Measurements from ENCODE around the gene SIAH3.

The SIAH3 gene

DNA sequence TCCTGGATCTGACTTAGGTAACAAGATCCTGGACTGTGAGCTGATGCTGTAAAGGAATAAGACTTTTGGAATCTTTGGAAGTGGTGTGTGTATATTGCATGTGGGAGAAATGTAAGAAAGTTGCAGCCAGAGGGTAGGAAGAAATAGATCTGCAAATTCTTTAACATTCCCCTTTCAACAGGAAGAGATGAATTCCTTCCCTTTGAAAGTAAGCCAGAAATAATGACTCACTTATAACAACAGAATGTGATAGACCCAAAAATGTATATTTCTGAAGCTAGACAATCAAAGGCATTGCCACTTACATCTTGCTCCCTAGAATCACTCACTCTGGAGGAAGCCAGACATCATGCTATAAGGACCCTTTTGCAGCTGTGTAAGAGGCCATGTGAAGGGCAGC is 9.8 kb upstream of the SIAH3 start:
- no peak for DNase-seq

DNA sequence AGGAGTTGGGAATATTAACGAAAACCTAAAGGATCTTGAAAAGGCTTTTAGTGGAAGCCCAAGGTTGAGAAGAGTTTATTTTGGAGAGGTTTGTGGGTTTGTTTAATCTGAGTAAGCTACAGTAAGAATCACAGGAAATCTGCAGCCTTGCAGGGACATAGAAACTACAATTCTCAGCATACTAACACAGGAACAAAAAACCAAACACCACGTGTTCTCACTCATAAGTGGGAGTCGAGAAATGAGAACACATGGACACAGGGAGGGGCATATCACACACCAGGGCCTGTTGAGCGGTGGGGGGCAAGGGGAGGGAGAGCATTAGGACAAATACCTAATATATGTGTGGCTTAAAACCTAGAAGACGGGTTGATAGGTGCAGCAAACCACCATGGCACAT is 8.7 kb upstream of the SIAH3 start:
- no peak for DNase-seq

GRCh38 chr13:45859705-45860104 is 8.2 kb upstream of the SIAH3 start:
- no peak for DNase-seq

DNA sequence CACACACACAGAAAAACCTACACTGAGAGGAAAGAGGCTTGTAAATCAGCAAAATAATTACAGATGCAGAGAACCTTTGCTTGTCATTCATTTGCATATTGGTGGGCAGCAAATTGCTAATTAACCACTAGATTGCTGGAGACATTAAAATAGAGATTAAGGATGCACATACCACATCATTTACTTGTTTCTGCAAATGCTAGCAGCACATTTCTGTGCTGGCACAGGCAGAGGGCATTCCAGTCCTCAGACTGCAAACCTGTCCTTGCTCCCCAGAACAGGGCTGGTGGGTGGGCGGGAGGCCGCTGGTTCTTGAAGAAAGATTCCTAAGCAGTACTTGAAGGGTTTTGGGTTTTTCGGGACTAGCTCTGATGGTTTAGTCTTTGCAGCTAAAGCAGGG is 941 bp upstream of the SIAH3 start:
- DNase-seq, result no peak

DNA sequence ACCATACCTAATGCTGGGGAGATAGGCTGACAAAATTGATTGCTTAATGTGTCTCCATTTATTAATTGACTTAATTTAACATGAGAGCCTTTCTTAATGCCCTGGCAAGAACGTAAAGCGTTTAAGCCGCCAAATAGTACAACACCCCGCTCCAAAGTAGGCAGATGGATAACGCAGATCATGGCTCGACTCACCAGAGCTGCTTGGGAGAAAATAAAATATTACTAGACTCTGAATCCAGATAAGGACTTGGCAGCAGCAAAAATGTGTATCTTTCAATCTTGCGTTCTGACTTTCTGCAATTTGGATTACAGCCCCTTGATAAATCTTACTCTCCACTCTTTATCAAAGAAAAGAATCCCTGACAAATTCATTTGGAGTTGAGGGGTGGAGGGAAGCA is 403 bp upstream of the SIAH3 start:
- no peak for DNase-seq

- DNase-seq, result no peak
Observed at GRCh38 chr13:45850027-45850613, 1.4 kb downstream of the SIAH3 start.

DNA sequence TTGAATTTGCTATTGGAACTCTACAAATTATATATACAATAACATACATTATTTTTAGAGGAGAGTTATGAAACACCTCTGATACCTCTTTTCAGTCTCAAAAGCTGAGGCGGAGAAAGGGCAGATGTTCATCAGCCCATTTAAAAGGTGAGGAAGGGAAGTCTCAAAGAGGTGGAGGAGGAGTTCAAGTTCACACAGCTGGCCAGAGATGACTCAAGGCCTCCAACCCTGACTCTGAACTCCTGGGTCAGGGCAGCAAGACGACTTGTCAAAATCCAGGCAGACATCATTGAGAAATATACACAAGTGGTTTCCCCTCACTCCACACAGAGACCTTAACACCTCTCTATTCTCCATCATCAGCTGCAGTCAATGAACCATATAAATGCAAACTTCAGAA is 2.1 kb downstream of the SIAH3 start:
- no peak for DNase-seq

DNA sequence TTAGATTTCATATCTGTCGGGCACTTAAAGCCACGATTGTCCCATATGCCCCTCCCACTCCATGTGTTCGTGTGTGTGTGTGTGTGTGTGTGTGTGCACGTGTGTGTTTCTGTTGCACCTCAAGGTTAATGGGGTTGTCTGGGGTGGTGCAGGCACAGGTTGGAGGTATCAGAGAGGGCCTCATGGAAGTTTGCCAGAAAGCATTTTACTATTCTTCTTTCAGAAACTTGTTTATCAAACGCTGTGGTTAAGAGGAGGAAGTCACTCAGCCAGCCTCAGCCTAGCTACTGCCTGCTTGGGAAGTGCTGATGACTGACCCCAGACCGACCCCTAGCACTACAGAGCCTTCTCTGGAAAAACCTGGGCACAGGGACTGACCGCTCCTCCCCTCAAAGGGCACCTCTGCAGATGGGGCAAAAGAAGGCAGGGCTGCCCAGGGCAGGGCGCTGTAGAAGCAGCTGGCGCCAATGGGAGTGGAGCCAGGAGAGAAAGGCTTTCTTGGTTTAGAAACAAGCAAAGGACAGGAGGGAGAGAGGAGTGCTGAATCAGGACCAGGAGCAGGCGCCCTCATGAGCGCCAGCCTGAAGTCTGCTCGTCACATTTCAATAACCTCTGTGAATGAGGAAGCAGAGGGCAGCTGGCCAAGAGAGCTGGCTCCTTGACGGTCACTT is 3.9 kb downstream of the SIAH3 start:
- peak; percentile 77 for DNase-seq

GRCh38 chr13:45846681-45847080 is 4.9 kb downstream of the SIAH3 start:
- no peak for DNase-seq

DNA sequence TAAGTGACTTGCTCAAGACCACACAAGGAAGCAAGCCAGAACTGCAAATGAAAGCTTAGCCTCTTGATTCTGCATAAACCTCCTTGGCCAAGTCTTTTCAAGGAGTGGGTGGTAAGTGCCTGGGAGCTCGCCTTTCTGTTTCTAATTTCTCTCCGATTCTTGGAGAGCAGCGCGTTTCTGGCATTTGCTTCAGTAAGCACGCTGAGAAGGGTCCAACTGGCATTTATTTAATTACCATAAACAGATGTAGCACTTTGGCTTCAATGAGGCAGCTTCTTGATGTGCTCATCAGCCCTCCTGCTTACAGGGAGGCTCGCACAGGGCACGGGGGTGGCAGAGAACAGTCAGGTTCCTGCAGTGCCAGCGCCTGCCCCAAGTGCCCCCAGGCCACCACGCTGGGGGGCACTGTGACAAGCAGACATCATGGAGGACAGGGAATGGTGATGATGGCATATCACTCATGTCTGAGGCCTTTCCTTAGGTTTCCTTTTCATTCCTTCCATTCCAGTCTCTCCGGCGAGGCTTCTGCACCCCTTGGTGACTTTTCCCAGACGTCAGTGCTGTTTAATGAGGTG is 13.3 kb downstream of the SIAH3 start:
- no peak for DNase-seq

GRCh38 chr13:45837111-45837510 is 14.4 kb downstream of the SIAH3 start:
- DNase-seq, result no peak

DNA sequence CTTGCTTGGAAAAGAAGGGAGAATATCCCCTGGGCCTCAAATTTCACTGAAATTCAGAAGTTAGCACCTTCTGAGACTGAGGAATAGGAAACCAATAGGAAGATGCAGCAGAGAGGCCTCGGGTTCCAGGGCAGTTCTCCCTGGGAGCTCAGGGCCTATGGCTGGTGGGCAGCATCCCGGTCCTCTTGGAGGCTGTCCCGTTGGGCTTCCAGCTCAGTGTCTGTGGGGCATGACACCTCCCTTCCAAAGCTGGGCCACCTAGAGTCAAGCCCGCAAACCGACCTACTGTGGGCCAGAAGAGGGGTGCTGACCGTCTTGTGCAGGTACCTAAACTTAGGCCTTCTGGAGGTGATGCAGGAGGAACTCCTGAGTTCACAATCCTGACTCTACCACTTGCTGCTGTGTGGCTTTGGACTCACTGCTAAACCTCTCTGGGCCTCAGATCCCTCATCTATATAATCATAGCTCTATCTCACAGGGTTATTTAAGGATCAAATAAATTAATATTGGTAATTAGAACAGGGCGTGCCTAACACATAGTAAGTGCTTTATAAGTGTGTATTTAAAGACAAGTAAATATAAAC is 17.1 kb downstream of the SIAH3 start:
- no peak for DNase-seq

DNA sequence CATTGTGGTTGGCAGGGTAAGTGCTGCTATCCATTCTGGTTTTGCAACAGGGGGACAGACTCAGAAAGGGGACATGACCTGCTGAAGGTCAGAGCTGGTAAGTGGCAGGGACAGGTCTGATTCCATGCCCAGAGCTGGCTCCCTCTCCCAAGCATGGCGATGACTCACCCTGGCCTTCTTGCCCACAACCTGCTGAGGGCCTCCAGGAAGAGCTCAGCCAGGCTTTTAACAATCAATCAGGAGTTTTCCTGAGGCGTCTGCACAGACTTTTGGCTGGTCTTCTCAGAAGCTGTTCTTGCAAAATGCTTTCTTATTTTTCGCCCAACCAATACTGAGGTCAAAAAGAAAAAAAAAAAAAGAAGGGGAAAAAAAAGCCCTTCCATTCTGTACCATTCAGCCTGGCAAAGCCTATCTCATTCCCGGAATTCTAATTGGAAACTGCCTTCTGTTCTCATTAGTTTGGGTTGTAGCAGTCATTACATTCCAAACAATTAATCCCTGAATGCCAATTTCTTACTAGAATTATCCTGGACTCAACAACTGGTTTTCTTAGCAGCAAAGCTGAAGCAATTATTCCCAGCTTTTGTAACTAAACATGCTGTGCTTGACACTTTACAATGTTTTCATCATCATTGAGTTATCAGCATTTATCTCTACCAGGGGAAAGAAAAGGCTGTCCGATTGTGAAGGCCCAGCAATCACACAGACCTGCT is 17.7 kb downstream of the SIAH3 start:
- peak; percentile 27 for DNase-seq

DNA sequence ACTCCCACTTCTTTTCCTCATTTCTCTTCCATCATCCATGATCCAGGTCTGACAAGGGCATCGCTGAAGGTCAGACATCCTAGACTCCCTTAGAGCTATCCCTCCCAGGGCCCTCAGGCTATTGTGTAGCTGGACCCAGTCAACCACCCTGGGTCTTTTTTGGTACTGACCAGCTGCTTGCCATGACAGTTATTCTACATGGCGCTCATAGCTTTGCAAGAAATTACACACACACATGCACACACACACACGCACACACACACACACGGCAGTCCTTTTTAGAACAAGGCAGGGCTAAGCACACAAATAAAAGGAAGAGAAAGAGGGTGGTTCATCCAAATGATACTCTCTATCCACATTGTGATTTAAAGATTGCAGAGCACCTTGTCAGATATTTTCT is 18.3 kb downstream of the SIAH3 start:
- DNase-seq, result no peak

- DNase-seq, result no peak
Observed at GRCh38 chr13:45831851-45832250, 19.7 kb downstream of the SIAH3 start.

DNA sequence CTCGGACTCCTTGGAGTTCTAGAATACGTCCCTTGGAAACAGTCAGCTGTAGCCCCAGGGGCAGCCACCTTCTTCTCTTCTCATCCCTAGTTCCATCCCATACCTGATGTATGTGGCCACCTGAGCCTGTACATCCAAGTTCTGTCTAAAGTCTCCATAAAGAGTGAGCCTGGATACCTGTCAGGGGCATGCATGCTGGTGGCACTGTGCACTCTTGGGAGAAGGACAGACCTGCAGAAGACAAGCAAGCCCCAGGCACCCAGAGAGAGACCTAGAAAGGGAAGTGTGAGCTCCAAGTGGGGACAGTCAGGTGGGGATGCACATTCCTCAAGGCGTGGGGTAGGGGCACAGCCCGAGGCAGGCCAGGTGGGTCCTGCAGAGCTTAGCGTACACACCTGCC is 21.4 kb downstream of the SIAH3 start:
- DNase-seq, result no peak

DNA sequence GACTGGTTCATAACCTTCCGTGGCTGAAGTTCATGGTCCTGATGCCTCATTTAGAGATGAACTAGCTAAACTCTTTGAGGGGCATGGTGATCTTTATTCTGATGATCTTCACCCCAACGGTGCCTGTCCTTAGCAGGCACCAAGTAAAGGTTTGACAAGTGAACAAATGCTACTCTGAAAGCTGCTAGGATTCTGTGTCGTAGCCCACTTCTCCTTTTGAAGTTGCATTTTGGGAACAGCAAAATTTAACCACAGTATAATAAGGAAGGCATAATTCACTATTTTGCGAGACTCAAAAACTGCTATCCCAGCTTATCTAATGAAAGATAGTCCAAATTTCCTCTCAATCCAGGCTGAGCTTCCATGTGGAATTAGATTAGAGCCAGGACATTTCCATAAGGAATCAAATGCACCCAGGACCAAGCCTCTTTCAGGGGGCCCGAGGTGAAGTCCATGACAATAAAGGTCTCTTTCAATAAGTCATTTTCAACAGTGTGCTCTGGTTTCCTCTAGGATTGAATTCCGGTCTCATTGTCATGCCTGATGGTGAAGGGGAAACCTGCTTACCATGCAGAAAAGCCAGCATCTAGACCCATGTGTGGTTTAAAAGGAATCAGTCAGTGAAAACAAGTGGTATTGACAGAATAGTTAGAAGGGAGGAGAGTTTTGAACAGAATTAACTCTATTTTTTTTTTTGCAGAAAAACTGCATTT is 23.1 kb downstream of the SIAH3 start:
- peak; percentile 60 for DNase-seq

DNA sequence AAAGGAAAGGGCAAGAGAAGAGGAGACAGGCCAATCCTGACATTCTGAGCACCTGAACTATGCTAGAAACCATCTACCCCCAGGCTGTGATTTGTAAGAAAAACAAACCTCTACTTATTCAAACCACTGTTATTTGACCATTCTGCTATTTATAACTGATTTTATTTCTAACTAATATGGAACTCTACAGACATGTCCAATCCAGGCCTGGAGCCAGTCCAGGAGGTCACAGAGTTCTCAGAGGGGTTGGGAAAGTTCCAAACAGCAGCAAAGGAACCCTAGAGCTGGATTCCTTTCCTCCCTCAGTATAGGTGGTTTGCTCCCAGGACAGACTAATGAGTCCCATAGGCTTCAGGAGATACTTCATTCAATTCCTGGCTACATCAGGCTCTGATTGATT is 24.2 kb downstream of the SIAH3 start:
- no peak for DNase-seq

DNA sequence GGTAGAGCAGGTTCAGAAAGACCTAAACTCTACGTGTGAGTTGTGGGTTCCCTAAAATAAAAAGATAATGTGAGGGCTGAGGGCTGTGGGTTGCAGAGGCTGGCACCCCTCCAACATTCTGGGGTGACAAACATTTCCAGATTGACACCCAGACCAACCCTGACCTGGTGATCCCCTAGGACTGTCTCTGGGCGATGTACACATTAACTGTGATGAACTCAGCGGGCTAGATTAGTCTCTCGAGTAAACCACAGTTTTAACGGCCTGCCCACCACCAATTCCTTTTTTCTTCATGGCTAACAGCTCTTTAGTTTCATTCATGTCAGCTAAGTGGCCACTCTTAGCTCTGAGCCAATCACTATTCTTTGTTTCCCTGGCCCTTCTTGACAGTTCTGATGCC is 24.8 kb downstream of the SIAH3 start:
- peak; percentile 62 for DNase-seq

GRCh38 chr13:45825387-45825650 is 26.2 kb downstream of the SIAH3 start:
- no peak for DNase-seq

- no peak for DNase-seq
Observed at GRCh38 chr13:45823583-45823982, 28.0 kb downstream of the SIAH3 start.

GRCh38 chr13:45821811-45822210 is 29.7 kb downstream of the SIAH3 start:
- no peak for DNase-seq

- DNase-seq, result no peak
Observed at GRCh38 chr13:45820106-45820838, 31.3 kb downstream of the SIAH3 start.
